Muscle layer of duodenum (tissue), 2 donors: ENCODE results near the gene NPAS2.

Experiments
- H3K27ac ChIP-seq: one replicate; pipeline ENCODE4 v1.7.0; 2013; ENCODE audit warnings: mild to moderate bottlenecking, low read length
- H3K27me3 ChIP-seq: one replicate; pipeline ENCODE4 v1.7.0; 2013; ENCODE audit warnings: low read depth, mild to moderate bottlenecking, control low read depth, low read length
- H3K36me3 ChIP-seq, 2 donors: one replicate each; pipeline ENCODE4 v1.7.0; 2013; ENCODE audit warnings: low read length in 2 of 2, control low read depth in 1 of 2, mild to moderate bottlenecking in 1 of 2; ENCODE audit not compliant: insufficient read depth in 2 of 2, control insufficient read depth in 1 of 2
- H3K4me1 ChIP-seq, 2 donors: one replicate each; pipeline ENCODE4 v1.7.0; 2013; ENCODE audit warnings: low read length in 2 of 2, mild to moderate bottlenecking in 2 of 2, control low read depth in 1 of 2, moderate library complexity in 1 of 2; ENCODE audit not compliant: insufficient read depth in 2 of 2, control insufficient read depth in 1 of 2
- H3K4me3 ChIP-seq, 2 donors: one replicate each; pipeline ENCODE4 v1.7.0; 2013; ENCODE audit warnings: low read length in 2 of 2, low read depth in 1 of 2, mild to moderate bottlenecking in 1 of 2
- H3K9me3 ChIP-seq, 2 donors: one replicate each; pipeline ENCODE4 v1.7.0; 2013; ENCODE audit warnings: low read length in 2 of 2, control low read depth in 1 of 2, mild to moderate bottlenecking in 1 of 2; ENCODE audit not compliant: control insufficient read depth in 1 of 2
- donor health status: healthy.

The NPAS2 gene

GRCh38 chr2:100888601-100889000 lies 68.7 kb downstream of the NPAS2 start:
- H3K4me1 ChIP-seq: peaks cover 0 to 18% of the 10 kb centered on the region in 2 donors
- no peak overlapping the region for H3K27ac ChIP-seq
- H3K36me3 ChIP-seq: no peaks in the 10 kb centered on the region
- H3K4me3 ChIP-seq: no peak overlapping the region
- no peaks in the 10 kb centered on the region for H3K27me3 ChIP-seq
- H3K9me3 ChIP-seq: no peaks in the 10 kb centered on the region

GRCh38 chr2:100889286-100889685 lies 69.3 kb downstream of the NPAS2 start:
- Histone ChIP-seq H3K36me3 (no peaks in the 10 kb centered on the region), H3K27ac (no peak overlapping the region), H3K9me3 (no peaks in the 10 kb centered on the region), H3K4me1 (peaks cover 0 to 18% of the 10 kb centered on the region in 2 donors), H3K27me3 (no peaks in the 10 kb centered on the region), H3K4me3 (no peak overlapping the region)

GRCh38 chr2:100891906-100892642 lies 72.1 kb downstream of the NPAS2 start:
- H3K27me3 ChIP-seq: no peaks in the 10 kb centered on the region
- H3K4me1 ChIP-seq: peaks cover 4 to 14% of the 10 kb centered on the region in 2 donors
- H3K9me3 ChIP-seq: no peaks in the 10 kb centered on the region
- H3K27ac ChIP-seq: no peak overlapping the region
- no peak overlapping the region for H3K4me3 ChIP-seq
- H3K36me3 ChIP-seq: no peaks in the 10 kb centered on the region

GRCh38 chr2:100893392-100894104 lies 73.6 kb downstream of the NPAS2 start:
- peaks cover 0 to 4% of the 10 kb centered on the region in 2 donors for H3K4me1 ChIP-seq
- no peaks in the 10 kb centered on the region for H3K27me3 ChIP-seq
- H3K27ac ChIP-seq: no peak overlapping the region
- no peaks in the 10 kb centered on the region for H3K36me3 ChIP-seq
- H3K9me3 ChIP-seq: no peaks in the 10 kb centered on the region
- H3K4me3 ChIP-seq: no peak overlapping the region

- Histone ChIP-seq H3K4me3 (no peak overlapping the region), H3K36me3 (no peaks in the 10 kb centered on the region), H3K9me3 (no peaks in the 10 kb centered on the region), H3K27me3 (no peaks in the 10 kb centered on the region), H3K4me1 (peaks cover 0 to 4% of the 10 kb centered on the region in 2 donors), H3K27ac (no peak overlapping the region)
Measured at GRCh38 chr2:100894105-100894795, 74.3 kb downstream of the NPAS2 start.

- Histone ChIP-seq H3K9me3 (no peaks in the 10 kb centered on the region), H3K27me3 (no peaks in the 10 kb centered on the region), H3K4me3 (no peak overlapping the region), H3K36me3 (no peaks in the 10 kb centered on the region), H3K27ac (no peak overlapping the region), H3K4me1 (peaks cover 0 to 4% of the 10 kb centered on the region in 2 donors)
Measured at GRCh38 chr2:100894796-100895156, 74.8 kb downstream of the NPAS2 start.

- Histone ChIP-seq H3K9me3 (peaks cover 0 to 4% of the 10 kb centered on the region in 2 donors), H3K4me1 (peaks cover 0 to 4% of the 10 kb centered on the region in 2 donors), H3K36me3 (no peaks in the 10 kb centered on the region), H3K4me3 (no peak overlapping the region), H3K27ac (no peak overlapping the region), H3K27me3 (no peaks in the 10 kb centered on the region)
Measured at GRCh38 chr2:100895402-100895801, 75.5 kb downstream of the NPAS2 start.

GRCh38 chr2:100895934-100896685 lies 76.2 kb downstream of the NPAS2 start:
- Histone ChIP-seq H3K27me3 (no peaks in the 10 kb centered on the region), H3K4me3 (no peak overlapping the region), H3K27ac (no peak overlapping the region), H3K9me3 (peaks cover 0 to 4% of the 10 kb centered on the region in 2 donors), H3K4me1 (peaks cover 0 to 4% of the 10 kb centered on the region in 2 donors), H3K36me3 (no peaks in the 10 kb centered on the region)

GRCh38 chr2:100898035-100898665 lies 78.2 kb downstream of the NPAS2 start:
- Histone ChIP-seq H3K4me1 (peaks cover 0 to 4% of the 10 kb centered on the region in 2 donors), H3K36me3 (no peaks in the 10 kb centered on the region), H3K4me3 (no peak overlapping the region), H3K27me3 (no peaks in the 10 kb centered on the region), H3K27ac (no peak overlapping the region), H3K9me3 (peaks cover 0 to 4% of the 10 kb centered on the region in 2 donors)

GRCh38 chr2:100900156-100900795 lies 80.3 kb downstream of the NPAS2 start:
- H3K36me3 ChIP-seq: no peaks in the 10 kb centered on the region
- H3K4me3 ChIP-seq: no peak overlapping the region
- H3K27me3 ChIP-seq: no peaks in the 10 kb centered on the region
- H3K4me1 ChIP-seq: peaks cover 0 to 4% of the 10 kb centered on the region in 2 donors
- no peak overlapping the region for H3K27ac ChIP-seq
- peaks cover 0 to 4% of the 10 kb centered on the region in 2 donors for H3K9me3 ChIP-seq
